ENCODE data around the gene TEX12. TPM values are rescaled to one million over a fixed set of nuclear protein-coding genes. Genes with fewer than 3 reads are reported as not detected.

TEX12 gene
- total and polyA plus RNA-seq, 9 of the 15 experiments (the other 6 are each of a cell fraction or from before 2014, with no cell fraction given): 0.10 to 2.3 (median 0.67) TPM; not detected in 1

- TF ChIP-seq ZNF609 (CRISPR knock-in tag; IDR thresholded peaks at IDR 0.05; ENCODE audit: borderline replicate concordance) (no peak), CBX5 (IDR thresholded peaks at IDR 0.05; ENCODE audit: borderline replicate concordance, low read depth) (no peak), ZNF282 (CRISPR knock-in tag; IDR thresholded peaks at IDR 0.05) (no peak), CHD2 (IDR thresholded peaks at IDR 0.05; ENCODE audit: low read depth, low read length) (no peak), MBD2 (IDR thresholded peaks at IDR 0.05; ENCODE audit: borderline replicate concordance, low read depth) (no peak), RBFOX2 (IDR thresholded peaks at IDR 0.05; ENCODE audit: low read depth, low read length) (no peak), CREB3L1 (IDR thresholded peaks at IDR 0.05; ENCODE audit: borderline replicate concordance, low read depth) (no peak), TSC22D4 (tag; IDR thresholded peaks at IDR 0.05) (no peak)
These were observed 33.1 kb downstream of the TEX12 start (continued) for GRCh38 chr11:112200252-112200651.

All from K562 (cell line).